Stomach (tissue), 4 donors: ENCODE measurements around the gene CARD10.

Experiments
- POLR2A ChIP-seq, 4 donors: fragments of 450-650 bp; IDR thresholded peaks; one replicate each; pipeline ENCODE4 v1.6.1; 2016; ENCODE audit warnings: antibody characterized with exemption in 4 of 4, control low read depth in 2 of 4, mild to moderate bottlenecking in 1 of 4, moderate library complexity in 1 of 4
- TF ChIP-seq, protein P1 (sequence below), 7 experiments: fragments of 450-650 bp in 4 of 7; fragments of 200-600 bp in 3 of 7; sonication (generic) in 3 of 7; IDR thresholded peaks; one replicate each; pipeline ENCODE4 v1.5.1; 2016 to 2019; ENCODE audit warnings: antibody characterized with exemption in 7 of 7, control low read depth in 2 of 7, mild to moderate bottlenecking in 1 of 7

- TF ChIP-seq, protein P1, sequence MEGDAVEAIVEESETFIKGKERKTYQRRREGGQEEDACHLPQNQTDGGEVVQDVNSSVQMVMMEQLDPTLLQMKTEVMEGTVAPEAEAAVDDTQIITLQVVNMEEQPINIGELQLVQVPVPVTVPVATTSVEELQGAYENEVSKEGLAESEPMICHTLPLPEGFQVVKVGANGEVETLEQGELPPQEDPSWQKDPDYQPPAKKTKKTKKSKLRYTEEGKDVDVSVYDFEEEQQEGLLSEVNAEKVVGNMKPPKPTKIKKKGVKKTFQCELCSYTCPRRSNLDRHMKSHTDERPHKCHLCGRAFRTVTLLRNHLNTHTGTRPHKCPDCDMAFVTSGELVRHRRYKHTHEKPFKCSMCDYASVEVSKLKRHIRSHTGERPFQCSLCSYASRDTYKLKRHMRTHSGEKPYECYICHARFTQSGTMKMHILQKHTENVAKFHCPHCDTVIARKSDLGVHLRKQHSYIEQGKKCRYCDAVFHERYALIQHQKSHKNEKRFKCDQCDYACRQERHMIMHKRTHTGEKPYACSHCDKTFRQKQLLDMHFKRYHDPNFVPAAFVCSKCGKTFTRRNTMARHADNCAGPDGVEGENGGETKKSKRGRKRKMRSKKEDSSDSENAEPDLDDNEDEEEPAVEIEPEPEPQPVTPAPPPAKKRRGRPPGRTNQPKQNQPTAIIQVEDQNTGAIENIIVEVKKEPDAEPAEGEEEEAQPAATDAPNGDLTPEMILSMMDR (IDR thresholded peaks at IDR 0.05): no peak
- TF ChIP-seq POLR2A (IDR thresholded peaks at IDR 0.05): no peak
These were observed 42.6 kb downstream of the CARD10 start for GRCh38 chr22:37476389-37477329.
